NCI-H1694 (cell line): ENCODE data around the gene F2.

Experiments
- DNase-seq: peaks from one replicate; lab custom pipeline; 2025; lab: John Stamatoyannopoulos, UW

Gene F2

DNA sequence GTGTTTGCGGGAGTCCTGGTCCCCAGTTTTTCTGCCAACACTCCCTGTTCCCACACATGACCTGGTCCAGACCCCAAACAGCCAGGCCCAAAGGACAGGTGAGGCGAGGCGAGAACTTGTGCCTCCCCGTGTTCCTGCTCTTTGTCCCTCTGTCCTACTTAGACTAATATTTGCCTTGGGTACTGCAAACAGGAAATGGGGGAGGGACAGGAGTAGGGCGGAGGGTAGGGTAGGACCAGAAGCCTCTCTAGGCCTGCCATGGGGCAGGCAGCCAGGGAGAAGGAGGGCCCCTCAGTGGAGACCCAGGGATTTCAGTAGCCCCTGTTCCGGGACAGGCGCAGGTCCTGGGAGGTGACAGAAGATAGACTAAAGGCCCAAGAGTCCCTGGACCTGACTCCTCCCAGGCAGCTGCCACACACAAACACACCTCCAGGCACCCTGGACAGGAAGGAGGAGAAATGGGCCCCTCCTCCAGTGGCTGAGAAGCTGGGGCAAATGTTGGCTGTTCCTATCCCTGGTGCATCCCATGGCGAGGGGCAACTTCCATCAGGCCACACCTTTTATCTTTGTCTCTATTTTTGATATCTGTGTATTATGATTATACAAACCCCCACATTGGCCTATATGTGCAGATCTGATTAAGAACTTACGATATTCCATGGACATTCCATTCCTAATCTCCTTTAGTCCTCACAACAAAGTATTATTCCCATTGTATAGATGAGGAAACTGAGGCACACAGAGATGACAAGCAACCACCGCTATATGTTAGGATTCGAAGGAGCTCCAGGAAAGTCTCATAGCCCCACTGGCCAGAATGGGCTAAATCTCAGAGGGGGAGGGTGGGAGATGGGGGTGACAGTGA lies 626 bp upstream of the F2 start:
- DNase-seq, result no peak

DNA sequence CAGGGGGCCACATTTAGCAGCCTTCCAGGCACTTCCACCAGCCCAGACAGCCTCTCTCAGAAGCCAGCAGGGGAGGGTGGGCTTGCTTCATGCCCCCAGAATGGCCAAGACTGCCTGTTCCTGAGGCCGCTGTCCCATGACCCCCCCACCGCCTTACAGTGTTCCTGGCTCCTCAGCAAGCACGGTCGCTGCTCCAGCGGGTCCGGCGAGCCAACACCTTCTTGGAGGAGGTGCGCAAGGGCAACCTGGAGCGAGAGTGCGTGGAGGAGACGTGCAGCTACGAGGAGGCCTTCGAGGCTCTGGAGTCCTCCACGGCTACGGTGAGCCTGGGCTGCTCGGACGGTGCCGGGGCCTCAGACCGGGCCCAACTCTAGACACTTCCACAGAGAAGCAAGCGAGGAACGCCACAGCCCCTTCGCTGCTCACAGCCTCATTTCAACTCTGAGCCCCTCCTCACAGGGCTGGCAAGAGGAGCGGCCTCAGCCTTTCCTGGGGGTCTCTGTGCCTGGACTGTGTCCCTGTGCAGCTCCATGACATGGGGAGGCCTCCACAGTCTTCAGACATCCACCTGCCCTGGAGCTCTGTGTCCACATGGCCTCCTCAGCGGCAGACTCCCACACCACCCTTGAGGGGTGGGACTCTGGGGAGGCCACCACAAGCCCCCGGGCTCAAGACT lies 668 bp downstream of the F2 start:
- DNase-seq, result no peak

DNA sequence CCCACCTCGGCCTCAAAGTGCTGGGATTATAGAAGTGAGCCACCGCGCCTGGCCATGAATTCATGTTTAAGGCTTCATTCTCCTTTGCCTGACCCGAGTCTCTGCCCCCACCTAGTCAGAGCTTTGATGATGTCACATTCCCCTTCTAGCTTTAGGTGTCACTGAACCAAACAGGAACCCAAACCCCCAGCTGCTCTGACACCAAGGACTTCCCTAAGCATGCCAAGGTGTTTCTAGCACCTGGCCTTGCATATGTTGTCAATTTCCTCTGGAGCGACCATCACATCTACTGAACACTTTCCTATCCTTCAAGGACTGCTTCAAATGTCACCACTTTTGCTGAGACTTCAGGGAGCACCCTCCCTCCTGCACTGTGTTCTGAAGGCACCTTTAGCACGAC lies 2.3 kb downstream of the F2 start:
- DNase-seq, result no peak

DNA sequence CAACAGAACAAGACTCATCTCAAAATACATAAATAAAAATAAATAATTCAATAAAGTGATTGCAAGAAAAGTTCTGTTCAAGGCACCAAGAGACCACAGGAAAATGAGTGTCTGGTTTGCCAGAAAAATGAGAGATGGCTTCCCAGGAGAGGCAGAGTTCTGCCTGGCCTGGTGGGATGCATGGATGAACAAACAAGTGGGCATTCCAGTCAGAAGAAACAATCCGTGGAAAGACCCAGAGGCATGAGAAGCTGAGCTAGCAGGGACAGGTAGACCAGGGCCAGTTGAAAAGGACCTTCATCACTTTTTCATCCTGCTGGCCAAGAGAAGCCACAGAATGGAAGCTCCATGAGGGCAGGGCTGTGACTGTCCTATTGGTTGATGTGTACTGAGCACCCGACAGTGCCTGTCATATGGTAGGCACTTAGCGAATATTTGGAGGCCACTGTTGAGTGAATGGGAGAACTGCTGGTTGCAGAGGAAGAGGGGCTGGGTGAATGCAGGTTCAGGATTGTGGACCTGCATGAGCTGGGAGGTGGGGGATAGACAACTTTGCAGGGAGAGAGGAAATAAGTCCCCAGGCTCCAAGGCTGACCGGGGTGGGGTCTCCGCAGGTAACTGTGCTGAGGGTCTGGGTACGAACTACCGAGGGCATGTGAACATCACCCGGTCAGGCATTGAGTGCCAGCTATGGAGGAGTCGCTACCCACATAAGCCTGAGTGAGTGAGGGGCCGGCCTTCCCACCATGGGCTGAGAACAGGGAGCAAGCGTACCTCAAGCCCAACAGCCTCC lies 3.7 kb downstream of the F2 start:
- no peak for DNase-seq

DNA sequence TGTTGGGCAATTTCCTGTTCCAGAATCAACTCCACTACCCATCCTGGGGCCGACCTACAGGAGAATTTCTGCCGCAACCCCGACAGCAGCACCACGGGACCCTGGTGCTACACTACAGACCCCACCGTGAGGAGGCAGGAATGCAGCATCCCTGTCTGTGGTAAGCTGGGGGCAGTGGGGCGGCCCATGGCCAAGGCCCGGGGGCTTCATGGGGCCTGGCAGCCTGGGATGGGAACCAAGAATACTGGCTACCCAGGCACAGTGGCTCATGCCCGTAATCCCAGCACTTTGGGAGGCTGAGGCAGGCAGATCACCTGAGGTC lies 4.3 kb downstream of the F2 start:
- DNase-seq, result no peak

DNA sequence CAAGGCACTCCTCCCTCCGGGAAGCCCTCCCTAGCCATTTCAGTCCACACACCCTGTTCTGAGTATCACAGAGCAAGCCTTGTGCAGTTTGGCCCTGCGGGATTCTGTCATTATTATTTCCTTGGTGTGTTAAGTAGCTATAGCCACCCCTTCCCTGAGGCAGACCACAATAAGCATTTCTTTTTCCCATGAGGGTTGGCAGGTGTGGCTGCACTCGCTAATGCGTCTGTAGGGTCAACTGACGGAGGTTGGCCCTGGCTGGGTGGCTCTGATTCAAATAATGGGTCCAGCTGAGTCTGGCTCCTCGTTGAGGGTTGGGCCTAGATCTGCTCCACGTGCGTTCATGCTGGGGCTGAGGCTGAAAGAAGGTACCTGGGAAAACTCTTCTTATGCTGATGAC lies 5.1 kb downstream of the F2 start:
- DNase-seq, result no peak

GRCh38 chr11:46725338-46726205 lies 6.6 kb downstream of the F2 start:
- DNase-seq, result no peak

- DNase-seq, result no peak
Observed at GRCh38 chr11:46726206-46726862, 7.3 kb downstream of the F2 start.

GRCh38 chr11:46727952-46728658 lies 9.1 kb downstream of the F2 start:
- no peak for DNase-seq

DNA sequence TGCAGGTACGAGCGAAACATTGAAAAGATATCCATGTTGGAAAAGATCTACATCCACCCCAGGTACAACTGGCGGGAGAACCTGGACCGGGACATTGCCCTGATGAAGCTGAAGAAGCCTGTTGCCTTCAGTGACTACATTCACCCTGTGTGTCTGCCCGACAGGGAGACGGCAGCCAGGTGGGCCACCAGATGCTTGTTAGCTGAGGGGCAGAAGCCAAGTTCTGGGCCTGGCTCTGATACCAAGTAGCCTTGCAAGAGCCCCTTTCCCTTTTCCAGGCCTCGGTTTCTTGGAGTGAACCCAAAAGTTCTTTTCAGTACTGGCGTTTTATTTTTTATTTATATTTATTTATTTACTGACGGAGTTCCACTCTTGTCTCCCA lies 9.6 kb downstream of the F2 start:
- no peak for DNase-seq

- no peak for DNase-seq
Observed at GRCh38 chr11:46729110-46730027, 10.4 kb downstream of the F2 start.

DNA sequence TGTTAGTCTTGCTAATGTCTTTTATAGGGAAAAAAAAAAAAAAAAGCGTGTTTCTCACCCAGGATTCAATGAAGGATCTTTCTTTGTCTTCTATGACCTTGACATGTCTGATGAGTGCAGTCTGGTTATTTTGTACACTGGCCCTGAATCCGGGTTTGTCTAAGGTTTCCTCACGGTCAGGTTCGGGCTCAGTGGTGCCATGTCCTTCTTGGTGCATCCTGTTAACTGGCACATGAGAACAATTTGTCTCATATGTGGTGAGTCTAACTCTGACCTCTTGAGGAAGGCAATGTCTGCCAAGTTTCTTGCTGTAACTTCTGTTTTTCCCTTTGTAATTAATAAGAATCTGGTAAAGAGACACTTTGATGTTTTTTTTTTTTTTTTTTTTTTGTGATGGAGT lies 12.5 kb downstream of the F2 start:
- DNase-seq, result no peak

DNA sequence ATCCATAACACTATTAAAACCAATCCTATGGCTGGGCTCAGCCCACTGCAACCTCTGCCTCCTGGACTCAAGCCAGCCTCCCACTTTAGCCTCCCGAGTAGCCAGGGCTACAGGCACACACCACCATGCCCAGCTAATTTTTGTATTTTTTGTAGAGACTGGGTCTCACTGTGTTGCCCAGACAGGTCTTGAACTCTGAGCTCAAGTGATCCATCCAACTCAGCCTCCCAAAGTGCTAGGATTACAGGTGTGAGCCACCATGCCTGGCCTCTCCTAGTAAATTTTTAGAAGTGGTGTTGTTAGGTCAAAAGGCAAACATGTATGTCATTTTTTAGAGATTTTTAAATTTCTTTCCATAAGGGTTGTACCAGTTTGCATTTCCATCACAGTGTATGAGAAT lies 14.2 kb downstream of the F2 start:
- DNase-seq, result no peak

DNA sequence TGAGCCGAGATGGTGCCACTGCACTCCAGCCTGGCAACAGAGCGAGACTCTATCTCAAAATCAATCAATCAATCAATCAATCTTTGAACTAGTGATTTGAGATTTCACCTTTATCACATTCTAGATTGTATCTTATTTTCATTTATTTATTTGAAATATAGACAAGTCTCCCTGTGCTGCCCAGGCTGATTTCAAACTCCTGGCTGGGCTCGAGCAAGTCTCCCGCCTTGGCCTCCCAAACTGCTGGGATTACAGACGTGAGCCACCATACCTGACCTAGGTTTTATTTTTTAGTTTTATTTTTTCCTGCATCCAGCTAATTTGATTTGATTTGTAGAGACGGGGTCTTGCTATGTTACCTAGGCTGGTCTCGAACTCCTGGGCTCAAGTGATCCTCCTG lies 17.1 kb downstream of the F2 start:
- no peak for DNase-seq

DNA sequence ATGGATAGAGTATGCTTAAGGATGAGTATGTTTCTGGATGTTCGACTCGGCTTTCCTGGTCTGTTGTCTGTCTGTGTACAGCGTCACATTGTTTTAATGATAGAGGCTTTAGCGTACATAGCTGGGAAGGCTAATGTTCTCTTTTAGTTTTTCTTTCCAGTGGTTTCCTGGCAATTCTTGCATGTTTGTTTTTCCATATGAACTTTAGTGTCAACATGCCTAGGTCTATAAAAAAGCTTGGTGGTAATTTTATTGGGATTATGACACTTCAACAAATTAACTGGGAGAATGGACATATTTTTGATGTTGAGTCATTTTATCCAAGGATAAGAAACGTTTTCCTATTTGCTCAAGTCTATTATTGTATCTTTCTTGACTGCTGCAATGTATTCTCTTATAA lies 17.6 kb downstream of the F2 start:
- no peak for DNase-seq

DNA sequence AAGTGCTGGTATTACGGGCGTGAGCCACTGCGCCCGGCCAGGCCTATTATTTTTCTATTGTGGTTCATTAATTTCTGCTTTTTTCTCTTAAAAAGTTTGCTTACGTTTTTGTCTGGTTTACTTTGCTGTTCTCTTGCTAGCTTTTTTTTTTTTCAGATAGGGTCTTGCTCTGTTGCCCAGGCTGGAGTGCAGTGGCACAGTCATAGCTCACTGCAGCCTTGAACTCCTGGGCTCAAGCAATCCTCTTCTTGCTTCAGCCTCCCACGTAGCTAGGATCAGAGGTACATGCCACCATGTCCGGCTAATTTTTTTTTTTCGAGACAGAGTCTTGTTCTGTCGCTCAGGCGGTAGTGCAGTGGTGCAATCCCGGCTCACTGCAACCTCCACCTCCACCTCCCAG lies 18.7 kb downstream of the F2 start:
- DNase-seq, result no peak

- no peak for DNase-seq
Observed at GRCh38 chr11:46738887-46739286, 19.9 kb downstream of the F2 start.

DNA sequence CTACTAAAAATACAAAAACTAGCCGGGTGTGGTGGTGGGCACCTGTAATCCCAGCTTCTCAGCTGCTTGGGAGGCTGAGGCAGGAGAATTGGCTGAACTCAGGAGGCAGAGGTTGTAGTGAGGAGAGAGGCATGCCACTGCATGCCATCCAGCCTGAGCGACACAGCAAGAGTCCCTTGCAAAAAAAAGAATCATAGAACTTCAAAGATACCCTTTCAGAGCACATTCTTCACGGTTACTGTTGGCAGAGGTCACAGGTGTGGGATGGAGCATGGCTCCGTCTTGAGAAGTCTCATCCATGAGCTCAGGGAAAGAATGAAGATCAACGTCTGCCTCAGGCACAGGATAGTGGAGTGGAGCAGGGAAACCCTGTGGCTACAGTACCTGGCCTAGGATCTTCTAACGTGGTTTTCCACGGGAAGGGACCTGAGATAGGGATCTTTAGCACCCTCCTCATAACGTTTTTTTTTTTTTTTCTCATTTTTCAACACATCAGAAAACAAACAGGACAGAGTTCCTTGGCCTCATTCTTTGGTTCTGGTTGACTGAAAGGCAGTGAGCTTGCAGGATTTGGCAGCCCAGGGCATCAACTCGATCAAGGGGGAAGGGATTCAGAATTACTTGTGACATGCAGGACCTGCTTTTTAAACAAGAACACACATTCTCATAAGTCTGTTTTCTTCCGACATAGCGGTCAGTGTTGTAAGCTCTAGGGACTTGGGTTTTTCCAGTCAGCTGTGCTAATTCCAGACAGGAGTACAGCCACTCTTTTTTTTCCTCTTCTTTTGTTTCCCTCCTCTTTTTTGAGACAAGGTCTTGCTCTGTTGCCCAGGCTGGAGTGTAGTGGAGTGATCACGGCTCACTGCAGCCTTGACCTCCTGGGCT lies 22.8 kb downstream of the F2 start:
- DNase-seq, result no peak

DNA sequence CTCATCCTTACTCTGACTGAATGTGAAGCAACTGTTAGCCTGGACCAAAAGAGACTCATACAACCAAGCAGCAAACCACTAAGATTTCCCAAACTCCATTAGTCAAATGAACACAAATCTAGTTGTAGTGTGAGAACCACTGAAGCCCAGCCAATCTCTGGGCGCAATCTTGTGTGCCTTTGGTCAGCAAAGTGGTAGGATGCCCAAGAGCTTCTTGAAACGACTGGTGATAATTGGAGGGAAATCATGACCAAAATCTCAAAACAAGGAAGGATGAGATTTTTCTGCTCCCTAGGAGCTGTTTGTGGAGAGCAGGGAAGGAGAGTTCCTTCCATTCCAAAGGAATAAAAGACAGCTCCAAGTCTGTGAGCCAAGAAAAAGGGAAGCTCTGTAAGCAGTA lies 24.0 kb downstream of the F2 start:
- no peak for DNase-seq
